Umbilical cord (tissue), 2 donors: Measurements from ENCODE around the gene CTNNBIP1. TPM values are rescaled to one million over a fixed set of nuclear protein-coding genes. Genes with fewer than 3 reads are reported as not detected.

Experiments used
- DNase-seq: peaks from one replicate; pipeline ENCODE4 v3.0.0-alpha.2; 2015; ENCODE audit warnings: low spot score
- total RNA-seq: library from RNA; depleted of rRNA; stranded (reverse); fragments of >200 nt; gene quantifications from one replicate; pipeline ENCODE4 v1.2.3, GENCODE V29; 2014; ENCODE audit warnings: low replicate concordance; ENCODE audit not compliant: insufficient read depth

Gene CTNNBIP1
- total RNA-seq, 1 donor from 2014 or later: 63.8 TPM

GRCh38 chr1:9904596-9904995 lies 5.5 kb downstream of the CTNNBIP1 start:
- DNase-seq: no peak

- DNase-seq: no peak
Observed at GRCh38 chr1:9903801-9904527, 6.1 kb downstream of the CTNNBIP1 start.

GRCh38 chr1:9902060-9902452 lies 8.0 kb downstream of the CTNNBIP1 start:
- DNase-seq: no peak

- DNase-seq: no peak
Observed at GRCh38 chr1:9901148-9902059, 8.7 kb downstream of the CTNNBIP1 start.

GRCh38 chr1:9900142-9901043 lies 9.7 kb downstream of the CTNNBIP1 start:
- DNase-seq: peak; percentile 53

GRCh38 chr1:9894115-9894514 lies 16.0 kb downstream of the CTNNBIP1 start:
- no peak for DNase-seq

- DNase-seq: no peak
Observed at GRCh38 chr1:9892563-9893528, 17.2 kb downstream of the CTNNBIP1 start.

- DNase-seq: no peak
Observed at GRCh38 chr1:9891207-9891606, 18.9 kb downstream of the CTNNBIP1 start.

- peak; percentile 95 for DNase-seq
Observed at GRCh38 chr1:9890224-9890731, 19.8 kb downstream of the CTNNBIP1 start.

- no peak for DNase-seq
Observed at GRCh38 chr1:9889411-9889810, 20.7 kb downstream of the CTNNBIP1 start.

- DNase-seq: no peak
Observed at GRCh38 chr1:9888886-9889285, 21.2 kb downstream of the CTNNBIP1 start.

GRCh38 chr1:9887070-9887469 lies 23.0 kb downstream of the CTNNBIP1 start:
- no peak for DNase-seq

- DNase-seq: no peak
Observed at GRCh38 chr1:9886092-9886742, 23.9 kb downstream of the CTNNBIP1 start.

GRCh38 chr1:9884805-9885204 lies 25.3 kb downstream of the CTNNBIP1 start:
- DNase-seq: no peak

GRCh38 chr1:9883585-9884449 lies 26.3 kb downstream of the CTNNBIP1 start:
- no peak for DNase-seq

- no peak for DNase-seq
Observed at GRCh38 chr1:9882945-9883303, 27.1 kb downstream of the CTNNBIP1 start.

GRCh38 chr1:9882296-9882944 lies 27.6 kb downstream of the CTNNBIP1 start:
- DNase-seq: no peak

GRCh38 chr1:9881838-9882249 lies 28.2 kb downstream of the CTNNBIP1 start:
- no peak for DNase-seq
